A549 (cell line): ENCODE data around the gene ULK4. TPM values are rescaled to one million over a fixed set of nuclear protein-coding genes. Genes with fewer than 3 reads are reported as not detected.

Experiments
- ATAC-seq, 2 experiments: fragments of 200-7000 bp in 1 of 2; fragments of >200 bp in 1 of 2; cut with Nextera tagmentation in 1 of 2; cut with Tn5 transposase in 1 of 2; 3 replicates each; pipeline versions ENCODE4 v1.8.0 to v1.9.1; 2018 to 2020; ENCODE audit warnings: mild to moderate bottlenecking in 1 of 2, moderate library complexity in 1 of 2
- CTCF ChIA-PET: fragments of 300-600 bp; sonication (Branson Sonifier 250); formaldehyde crosslinking; extraction: SDS; loops from one replicate; lab custom pipeline; 2021; ENCODE audit warnings: antibody characterized with exemption, inconsistent platforms; lab: Yijun Ruan, JAX
- POLR2A ChIA-PET: fragments of 350-600 bp; formaldehyde crosslinking; extraction: SDS; loops from one replicate; lab custom pipeline; 2021; ENCODE audit warnings: antibody characterized with exemption, inconsistent platforms; lab: Yijun Ruan, JAX
- DNase-seq, 2 experiments: peaks; one replicate each; pipeline versions ENCODE4 v3.0.0 to v3.0.0-alpha.2; 2011 to 2016; ENCODE audit warnings: low read depth in 1 of 2, low spot score in 1 of 2
- FAIRE-seq: peaks from 2 replicates; lab custom pipeline; 2011; peaks lifted over from hg19 to GRCh38; lab: Jason Lieb, UNC
- H3K27ac ChIP-seq, 2 experiments: fragments of >200 bp; sonication (Bioruptor Twin); formaldehyde crosslinking; 3 replicates each; pipeline ENCODE4 v1.5.1; 2016 to 2017
- H3K4me1 ChIP-seq: fragments of >200 bp; sonication (Bioruptor Twin); formaldehyde crosslinking; 3 replicates; pipeline ENCODE4 v1.6.1; 2016
- H3K4me2 ChIP-seq: fragments of >200 bp; sonication (Bioruptor Twin); formaldehyde crosslinking; 3 replicates; pipeline ENCODE4 v1.6.1; 2016
- H3K4me3 ChIP-seq: fragments of >200 bp; sonication (Bioruptor Twin); formaldehyde crosslinking; 3 replicates; pipeline ENCODE4 v1.5.1; 2016
- H3K9me3 ChIP-seq: fragments of >200 bp; sonication (Bioruptor Twin); formaldehyde crosslinking; 3 replicates; pipeline ENCODE4 v1.6.1; 2016
- ATOH8 ChIP-seq: fragments of 250-450 bp; sonication (Bioruptor Pico); IDR thresholded peaks from 2 replicates; pipeline ENCODE4 v1.5.0; 2020; ENCODE audit warnings: low read depth, mild to moderate bottlenecking, moderate library complexity
- BCL3 ChIP-seq: fragments of >200 bp; sonication (Bioruptor Twin); formaldehyde crosslinking; IDR thresholded peaks from 3 replicates; pipeline ENCODE4 v1.6.1; 2016
- BHLHE40 ChIP-seq: IDR thresholded peaks from 2 replicates; pipeline ENCODE4 v1.6.1; 2012; ENCODE audit warnings: low read depth, low read length, inconsistent platforms
- CEBPB ChIP-seq, 2 experiments: fragments of >200 bp in 1 of 2; sonication (Bioruptor Twin) in 1 of 2; formaldehyde crosslinking in 1 of 2; IDR thresholded peaks; 2 replicates each; pipeline ENCODE4 v1.6.1; 2012 to 2016
- CHD2 ChIP-seq: fragments of 150-350 bp; IDR thresholded peaks from 2 replicates; pipeline ENCODE4 v1.6.1; 2014; ENCODE audit warnings: low read length; ENCODE audit not compliant: partially characterized antibody
- CTCF ChIP-seq: fragments of >200 bp; sonication (Bioruptor Twin); formaldehyde crosslinking; IDR thresholded peaks from 3 replicates; pipeline ENCODE4 v1.5.1; 2016
- EHMT2 ChIP-seq: fragments of 200-600 bp; sonication (generic); IDR thresholded peaks from 2 replicates; pipeline ENCODE4 v1.6.1; 2016; ENCODE audit warnings: antibody characterized with exemption, low read depth, mild to moderate bottlenecking, moderate library complexity
- ELK1 ChIP-seq: fragments of 150-350 bp; IDR thresholded peaks from 2 replicates; pipeline ENCODE4 v1.6.1; 2014; ENCODE audit warnings: low read depth, mild to moderate bottlenecking, low read length
- ESRRA ChIP-seq: fragments of 150-350 bp; IDR thresholded peaks from 2 replicates; pipeline ENCODE4 v1.6.1; 2014; ENCODE audit warnings: mild to moderate bottlenecking, low read length, borderline replicate concordance
- FOSL2 ChIP-seq, 2 experiments: fragments of 450-650 bp in 1 of 2; fragments of >200 bp in 1 of 2; sonication (Bioruptor Twin) in 1 of 2; formaldehyde crosslinking; IDR thresholded peaks; 2 replicates each; pipeline versions ENCODE4 v1.5.0 to v1.6.1; 2016 to 2020; ENCODE audit warnings: mild to moderate bottlenecking in 1 of 2, moderate library complexity in 1 of 2
- FOXS1 ChIP-seq: fragments of 250-450 bp; sonication (Bioruptor Pico); IDR thresholded peaks from 2 replicates; pipeline ENCODE4 v1.5.0; 2020; ENCODE audit warnings: mild to moderate bottlenecking, moderate library complexity
- GATA3 ChIP-seq: IDR thresholded peaks from 2 replicates; pipeline ENCODE4 v1.6.1; 2012; ENCODE audit warnings: borderline replicate concordance
- HES2 ChIP-seq: fragments of >200 bp; sonication (Bioruptor Twin); formaldehyde crosslinking; IDR thresholded peaks from 2 replicates; pipeline ENCODE4 v1.6.1; 2016
- HEYL ChIP-seq: fragments of 250-450 bp; sonication (Bioruptor Pico); IDR thresholded peaks from 2 replicates; pipeline ENCODE4 v1.8.0; 2021; ENCODE audit warnings: mild to moderate bottlenecking, moderate library complexity
- MAFK ChIP-seq: fragments of 450-650 bp; IDR thresholded peaks from 2 replicates; pipeline ENCODE4 v1.6.1; 2014; ENCODE audit not compliant: partially characterized antibody
- PBX3 ChIP-seq: IDR thresholded peaks from 2 replicates; pipeline ENCODE4 v1.6.1; 2012
- PHF8 ChIP-seq: fragments of 200-600 bp; sonication (generic); IDR thresholded peaks from 2 replicates; pipeline ENCODE4 v1.6.1; 2016; ENCODE audit warnings: low read depth, mild to moderate bottlenecking, antibody characterized with exemption, moderate library complexity, borderline replicate concordance
- POLR2AphosphoS2 ChIP-seq: conservative IDR thresholded peaks from 2 replicates; pipeline ENCODE4 v1.6.1; 2012; ENCODE audit warnings: low read length, improper control_type of control experiment, inconsistent platforms
- RARB ChIP-seq: fragments of 250-450 bp; sonication (Bioruptor Pico); IDR thresholded peaks from 2 replicates; pipeline ENCODE4 v1.8.0; 2021; ENCODE audit warnings: mild to moderate bottlenecking, moderate library complexity
- RCOR1 ChIP-seq: fragments of 150-350 bp; IDR thresholded peaks from 2 replicates; pipeline ENCODE4 v1.6.1; 2014; ENCODE audit warnings: antibody characterized with exemption, low read length, low read depth
- RFX5 ChIP-seq: fragments of 450-650 bp; IDR thresholded peaks from 2 replicates; pipeline ENCODE4 v1.7.1; 2014; ENCODE audit warnings: antibody characterized with exemption, mild to moderate bottlenecking, moderate library complexity
- SREBF2 ChIP-seq: fragments of 450-650 bp; IDR thresholded peaks from 2 replicates; pipeline ENCODE4 v1.6.1; 2014; ENCODE audit warnings: mild to moderate bottlenecking, moderate library complexity
- TFCP2L1 ChIP-seq: fragments of 250-450 bp; sonication (Bioruptor Pico); IDR thresholded peaks from 2 replicates; pipeline ENCODE4 v1.5.0; 2021; ENCODE audit warnings: mild to moderate bottlenecking
- ZSCAN20 ChIP-seq: fragments of 250-450 bp; sonication (Bioruptor Pico); IDR thresholded peaks from 2 replicates; pipeline ENCODE4 v1.8.0; 2022; ENCODE audit warnings: mild to moderate bottlenecking, moderate library complexity
- WGBS: methylation state at CpG from one replicate; pipeline ENCODE4 v1.1.6; 2017; ENCODE audit errors: missing lambda C conversion rate; 5-methylcytosine and 5-hydroxymethylcytosine counted together
- polyA plus RNA-seq, 4 experiments: library from polyadenylated mRNA; depleted of rRNA in 3 of 4; stranded (reverse); fragments of >200 nt; fragmentation: RNase III in 1 of 4; extraction: RNeasy Plus Mini Kit Qiagen cat#74134 plus additional on column Dnase treatment in 1 of 4; gene quantifications; 2 replicates in 3 of 4; 3 replicates in 1 of 4; pipeline ENCODE4 v1.2.3, GENCODE V29; 2011 to 2017

The ULK4 gene
- polyA plus RNA-seq, 2 of the 4 experiments (the other 2 are of a cell fraction): 4.9 to 7.7 TPM

GRCh38 chr3:41792806-41793205, 169.1 kb downstream of the ULK4 start (continued):
- TF ChIP-seq CHD2 (no peak), TFCP2L1 (CRISPR knock-in tag) (no peak), EHMT2 (no peak), GATA3 (no peak), HES2 (no peak), SREBF2 (no peak), BHLHE40 (no peak), RFX5 (no peak)

GRCh38 chr3:41769106-41769505, 192.8 kb downstream of the ULK4 start:
- TF ChIP-seq MAFK (no peak), PBX3 (no peak), FOXS1 (no peak), BCL3 (no peak), POLR2AphosphoS2 (no peak), PHF8 (no peak), HES2 (no peak), SREBF2 (no peak), RCOR1 (no peak), HEYL (CRISPR knock-in tag) (no peak), ATOH8 (CRISPR knock-in tag) (no peak), ESRRA (no peak), ZSCAN20 (CRISPR knock-in tag) (no peak), CEBPB (IDR thresholded peaks at IDR 0.05) (no peak), RARB (CRISPR knock-in tag) (no peak), FOSL2 (IDR thresholded peaks at IDR 0.05) (no peak), FOSL2 (CRISPR knock-in tag; IDR thresholded peaks at IDR 0.05) (no peak), CHD2 (no peak), ELK1 (no peak), CTCF (no peak)
- Histone ChIP-seq H3K4me1 (no peaks in the 10 kb centered on the region), H3K4me3 (no peak overlapping the region), H3K27ac (no peak overlapping the region), H3K4me2 (no peak overlapping the region), H3K9me3 (no peaks in the 10 kb centered on the region)
- POLR2A ChIA-PET: no interaction called here
- CTCF ChIA-PET: no interaction called here
- FAIRE-seq: no peak
- DNase-seq: no peak
- WGBS: 11% methylated on average over 2 of the region's 2 CpGs
- ATAC-seq: no peak
